ENCODE measurements around the gene KCNH1.

DNA sequence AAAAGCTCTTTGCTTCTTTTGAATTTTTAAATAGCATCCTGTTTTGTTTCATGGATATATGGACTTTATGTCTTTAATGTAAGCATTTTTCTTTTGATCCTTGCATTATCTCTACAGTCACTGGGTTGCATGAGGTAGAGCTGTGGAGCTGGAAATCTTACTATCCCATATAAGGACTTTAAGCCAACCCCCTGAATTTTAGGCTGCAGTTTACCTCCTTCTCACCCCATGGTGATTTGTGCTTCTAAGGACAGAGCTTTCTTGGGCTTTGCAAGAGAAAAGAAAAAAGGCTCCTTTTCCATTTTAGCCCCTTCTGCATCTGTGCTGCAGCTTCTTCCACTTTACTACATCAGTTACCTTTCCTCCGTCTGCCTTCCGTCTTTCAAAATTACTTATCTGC, 431.4 kb downstream of the KCNH1 start:
- no peak for TF ChIP-seq ZNF350 (tag by site-specific recombination; IDR thresholded peaks at IDR 0.05)
- TF ChIP-seq, protein P1, sequence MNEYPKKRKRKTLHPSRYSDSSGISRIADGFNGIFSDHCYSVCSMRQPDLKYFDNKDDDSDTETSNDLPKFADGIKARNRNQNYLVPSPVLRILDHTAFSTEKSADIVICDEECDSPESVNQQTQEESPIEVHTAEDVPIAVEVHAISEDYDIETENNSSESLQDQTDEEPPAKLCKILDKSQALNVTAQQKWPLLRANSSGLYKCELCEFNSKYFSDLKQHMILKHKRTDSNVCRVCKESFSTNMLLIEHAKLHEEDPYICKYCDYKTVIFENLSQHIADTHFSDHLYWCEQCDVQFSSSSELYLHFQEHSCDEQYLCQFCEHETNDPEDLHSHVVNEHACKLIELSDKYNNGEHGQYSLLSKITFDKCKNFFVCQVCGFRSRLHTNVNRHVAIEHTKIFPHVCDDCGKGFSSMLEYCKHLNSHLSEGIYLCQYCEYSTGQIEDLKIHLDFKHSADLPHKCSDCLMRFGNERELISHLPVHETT (tag by site-specific recombination; IDR thresholded peaks at IDR 0.05) = no peak
- TF ChIP-seq, protein P2, sequence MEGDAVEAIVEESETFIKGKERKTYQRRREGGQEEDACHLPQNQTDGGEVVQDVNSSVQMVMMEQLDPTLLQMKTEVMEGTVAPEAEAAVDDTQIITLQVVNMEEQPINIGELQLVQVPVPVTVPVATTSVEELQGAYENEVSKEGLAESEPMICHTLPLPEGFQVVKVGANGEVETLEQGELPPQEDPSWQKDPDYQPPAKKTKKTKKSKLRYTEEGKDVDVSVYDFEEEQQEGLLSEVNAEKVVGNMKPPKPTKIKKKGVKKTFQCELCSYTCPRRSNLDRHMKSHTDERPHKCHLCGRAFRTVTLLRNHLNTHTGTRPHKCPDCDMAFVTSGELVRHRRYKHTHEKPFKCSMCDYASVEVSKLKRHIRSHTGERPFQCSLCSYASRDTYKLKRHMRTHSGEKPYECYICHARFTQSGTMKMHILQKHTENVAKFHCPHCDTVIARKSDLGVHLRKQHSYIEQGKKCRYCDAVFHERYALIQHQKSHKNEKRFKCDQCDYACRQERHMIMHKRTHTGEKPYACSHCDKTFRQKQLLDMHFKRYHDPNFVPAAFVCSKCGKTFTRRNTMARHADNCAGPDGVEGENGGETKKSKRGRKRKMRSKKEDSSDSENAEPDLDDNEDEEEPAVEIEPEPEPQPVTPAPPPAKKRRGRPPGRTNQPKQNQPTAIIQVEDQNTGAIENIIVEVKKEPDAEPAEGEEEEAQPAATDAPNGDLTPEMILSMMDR (tag by site-specific recombination; IDR thresholded peaks at IDR 0.05) = no peak
- TF ChIP-seq, protein P3, sequence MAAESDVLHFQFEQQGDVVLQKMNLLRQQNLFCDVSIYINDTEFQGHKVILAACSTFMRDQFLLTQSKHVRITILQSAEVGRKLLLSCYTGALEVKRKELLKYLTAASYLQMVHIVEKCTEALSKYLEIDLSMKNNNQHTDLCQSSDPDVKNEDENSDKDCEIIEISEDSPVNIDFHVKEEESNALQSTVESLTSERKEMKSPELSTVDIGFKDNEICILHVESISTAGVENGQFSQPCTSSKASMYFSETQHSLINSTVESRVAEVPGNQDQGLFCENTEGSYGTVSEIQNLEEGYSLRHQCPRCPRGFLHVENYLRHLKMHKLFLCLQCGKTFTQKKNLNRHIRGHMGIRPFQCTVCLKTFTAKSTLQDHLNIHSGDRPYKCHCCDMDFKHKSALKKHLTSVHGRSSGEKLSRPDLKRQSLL (tag by site-specific recombination; IDR thresholded peaks at IDR 0.05) = no peak
- no peak for TF ChIP-seq ZBTB7A (tag by site-specific recombination; IDR thresholded peaks at IDR 0.05; ENCODE audit: low read depth)

Data from HEK293 (cell line).